ENCODE data around the gene ADAMTS2. TPM values are rescaled to one million over a fixed set of nuclear protein-coding genes. Genes with fewer than 3 reads are reported as not detected.
"Not testable (repeated sequence)": the region's sequence is repeated elsewhere in the genome, so short reads cannot be mapped to it uniquely, and the experiment has no call there.

The ADAMTS2 gene
- total and polyA plus RNA-seq, 11 donors = 1.1 to 23.0 (median 5.5) TPM

GRCh38 chr5:179218943-179219330, 126.3 kb downstream of the ADAMTS2 start:
- intact Hi-C loops (cut with DNase I) = no loop called here
- no peak overlapping the region for H3K4me3 ChIP-seq
- no peak for ATAC-seq
- H3K27ac ChIP-seq = no peak overlapping the region
- H3K9me3 ChIP-seq = no peaks in the 10 kb centered on the region
- 77 to 95% (median 87%) methylated on average over 2 to 4 of the region's 4 CpGs for WGBS, 4 donors
- no peaks in the 10 kb centered on the region for H3K36me3 ChIP-seq
- TF ChIP-seq CTCF (IDR thresholded peaks at IDR 0.05) = no peak
- TF ChIP-seq POLR2A (IDR thresholded peaks at IDR 0.05) = no peak
- no peaks in the 10 kb centered on the region for H3K27me3 ChIP-seq
- H3K4me1 ChIP-seq = no peaks in the 10 kb centered on the region
- DNase-seq = no peak

GRCh38 chr5:179217956-179218942, 127.0 kb downstream of the ADAMTS2 start:
- intact Hi-C loops (cut with DNase I) = no loop called here
- Histone ChIP-seq H3K27ac (no peak overlapping the region), H3K4me3 (no peak overlapping the region), H3K4me1 (no peaks in the 10 kb centered on the region), H3K36me3 (no peaks in the 10 kb centered on the region), H3K27me3 (no peaks in the 10 kb centered on the region), H3K9me3 (no peaks in the 10 kb centered on the region)
- DNase-seq = peak in 1 of 5 donors; percentile 42
- WGBS, 4 donors = 62 to 77% (median 71%) methylated on average over 16 of the region's 16 CpGs
- ATAC-seq = peak in 1 of 4 donors; percentile 20
- no peak for TF ChIP-seq POLR2A (IDR thresholded peaks at IDR 0.05)
- no peak for TF ChIP-seq CTCF (IDR thresholded peaks at IDR 0.05)

GRCh38 chr5:179217356-179217755, 127.9 kb downstream of the ADAMTS2 start:
- Histone ChIP-seq H3K36me3 (no peaks in the 10 kb centered on the region), H3K27ac (no peak overlapping the region), H3K4me1 (no peaks in the 10 kb centered on the region), H3K27me3 (no peaks in the 10 kb centered on the region), H3K9me3 (no peaks in the 10 kb centered on the region), H3K4me3 (no peak overlapping the region)
- no peak for ATAC-seq
- TF ChIP-seq POLR2A (IDR thresholded peaks at IDR 0.05) (no peak), CTCF (IDR thresholded peaks at IDR 0.05) (no peak)
- intact Hi-C loops (cut with DNase I) = no loop called here
- 58 to 92% (median 79%) methylated on average over 3 of the region's 3 CpGs for WGBS, 4 donors
- no peak for DNase-seq

GRCh38 chr5:179216381-179216780, 128.9 kb downstream of the ADAMTS2 start:
- H3K9me3 ChIP-seq; ATAC-seq; H3K4me3 ChIP-seq; H3K27me3 ChIP-seq; intact Hi-C loops (cut with DNase I); H3K4me1 ChIP-seq; H3K27ac ChIP-seq; H3K36me3 ChIP-seq: not testable (repeated sequence)
- DNase-seq = peak in 1 of 5 donors; percentile 13
- 85 to 93% (median 90%) methylated on average over 17 to 18 of the region's 18 CpGs for WGBS, 4 donors
